ENCODE measurements around the gene CCDC70.

The CCDC70 gene

DNA sequence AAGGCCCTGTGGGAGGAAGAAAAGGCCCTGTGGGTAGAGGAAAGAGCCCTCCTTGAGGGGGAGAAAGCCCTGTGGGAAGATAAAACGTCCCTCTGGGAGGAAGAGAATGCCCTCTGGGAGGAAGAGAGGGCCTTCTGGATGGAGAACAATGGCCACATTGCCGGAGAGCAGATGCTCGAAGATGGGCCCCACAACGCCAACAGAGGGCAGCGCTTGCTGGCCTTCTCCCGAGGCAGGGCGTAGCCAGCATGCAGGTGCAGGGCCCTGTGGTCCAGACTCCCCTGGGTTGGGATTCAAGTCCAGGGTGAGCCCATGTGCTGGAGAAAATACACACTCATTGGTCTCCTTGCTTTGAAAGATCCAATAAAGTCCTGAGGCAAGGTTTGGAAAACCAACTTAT, 4.1 kb downstream of the CCDC70 start:
- DNase-seq: no peak

DNA sequence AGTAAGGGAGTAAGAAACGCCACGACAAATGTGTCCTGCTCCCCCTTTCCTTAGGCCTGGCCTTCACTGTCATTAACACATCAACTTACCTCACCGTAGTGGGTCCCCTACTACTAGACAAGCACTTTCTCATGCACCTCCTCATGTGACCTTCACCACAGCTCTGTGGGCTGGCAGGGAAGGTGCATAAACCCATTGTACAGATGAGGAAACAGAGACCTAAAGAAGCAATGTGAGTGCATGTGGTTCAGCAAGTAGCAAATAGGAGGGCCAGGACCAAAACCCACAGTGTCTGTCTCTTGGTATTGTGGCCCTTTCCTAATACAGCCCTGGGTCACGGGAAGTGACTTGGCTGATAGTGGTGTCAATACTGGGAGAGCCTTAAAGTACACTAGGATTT, 5.3 kb downstream of the CCDC70 start:
- DNase-seq: no peak

DNA sequence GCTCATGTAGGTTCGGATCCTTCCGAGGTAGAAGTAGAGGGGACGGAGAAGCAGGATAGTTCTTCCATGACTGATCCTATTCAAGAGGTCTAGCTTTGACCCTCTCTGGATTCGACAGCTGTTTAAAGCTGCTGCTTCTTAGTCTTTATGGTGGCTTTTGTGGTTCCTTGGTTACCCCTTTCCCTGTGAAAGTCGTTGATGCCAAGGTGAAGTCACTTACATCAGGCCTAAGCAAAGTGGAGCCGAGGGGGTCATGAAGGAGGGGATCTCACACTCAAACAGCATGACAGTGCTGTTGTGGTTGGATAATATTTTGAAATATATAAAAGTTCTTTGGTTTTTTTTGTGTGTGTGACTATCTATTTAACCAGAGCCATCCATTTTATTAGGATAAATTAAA, 8.1 kb downstream of the CCDC70 start:
- DNase-seq: no peak

DNA sequence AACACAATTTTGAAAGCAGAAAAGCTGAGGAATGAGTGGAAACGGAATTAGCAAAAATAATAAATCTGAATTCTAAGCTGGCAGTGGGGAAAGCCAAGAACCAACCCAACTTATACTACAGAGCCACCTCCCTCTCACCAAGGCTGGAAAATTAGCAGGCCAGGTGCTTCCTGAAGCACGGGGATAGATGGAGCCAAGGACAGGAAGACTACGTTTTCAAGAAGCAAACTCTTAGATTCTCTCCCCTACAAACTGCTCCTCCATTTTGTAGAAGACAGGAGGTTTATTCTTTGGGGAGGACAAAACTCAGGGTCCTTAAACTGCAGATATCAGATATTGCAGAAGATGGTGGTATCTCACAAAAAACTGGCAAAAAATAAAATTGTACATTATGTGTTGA, 8.8 kb downstream of the CCDC70 start:
- DNase-seq: no peak

DNA sequence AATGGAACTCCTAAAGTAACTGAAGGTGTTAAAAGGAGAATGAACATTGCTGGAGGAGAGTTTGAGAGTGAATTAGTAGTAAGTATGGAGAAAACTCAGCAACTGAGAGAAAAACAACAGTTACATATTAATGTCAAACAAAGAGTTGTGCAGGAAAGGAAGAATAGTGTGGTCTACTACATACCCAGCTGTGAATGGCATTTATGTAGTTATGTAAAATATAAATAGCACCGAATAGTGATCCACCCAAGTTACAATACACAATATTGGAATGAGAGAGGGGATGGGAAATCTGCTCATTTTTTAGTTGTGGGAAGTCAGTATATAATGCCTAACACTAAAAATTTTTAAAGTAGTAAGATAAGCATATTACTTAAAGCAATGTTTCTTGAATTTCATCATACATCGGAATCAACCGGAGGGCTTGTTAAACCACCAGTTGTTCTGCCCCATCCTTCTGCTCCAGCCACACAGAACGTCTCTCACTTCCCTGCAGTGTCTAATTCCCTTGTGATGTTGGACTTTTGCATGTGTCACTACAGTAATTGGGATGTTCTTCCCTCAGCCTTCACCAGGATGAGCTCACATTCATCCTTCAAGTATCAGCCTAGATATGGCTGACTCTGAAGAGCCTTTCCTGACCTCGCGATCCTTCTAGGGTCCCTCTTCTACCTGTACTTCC, 11.5 kb downstream of the CCDC70 start:
- no peak for DNase-seq

DNA sequence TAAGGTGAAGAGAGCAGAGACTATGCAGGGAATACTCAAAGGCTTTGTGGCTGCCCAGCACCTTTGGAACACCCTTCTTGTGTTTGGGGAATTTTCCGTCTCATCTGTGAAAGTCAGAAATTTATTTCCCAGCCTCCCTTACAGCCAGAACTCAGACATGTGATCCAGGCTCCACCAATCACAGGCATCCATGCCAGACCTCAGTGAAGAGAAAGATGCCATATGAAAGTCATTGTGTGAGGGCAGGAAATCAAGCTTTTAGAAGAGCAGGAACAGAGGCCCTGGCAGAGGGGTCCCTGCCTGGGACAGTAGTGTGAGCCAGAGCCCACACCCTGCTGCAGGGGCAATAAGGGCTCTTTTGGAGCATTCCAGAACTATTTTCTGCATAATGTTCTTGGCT, 12.1 kb downstream of the CCDC70 start:
- no peak for DNase-seq

DNA sequence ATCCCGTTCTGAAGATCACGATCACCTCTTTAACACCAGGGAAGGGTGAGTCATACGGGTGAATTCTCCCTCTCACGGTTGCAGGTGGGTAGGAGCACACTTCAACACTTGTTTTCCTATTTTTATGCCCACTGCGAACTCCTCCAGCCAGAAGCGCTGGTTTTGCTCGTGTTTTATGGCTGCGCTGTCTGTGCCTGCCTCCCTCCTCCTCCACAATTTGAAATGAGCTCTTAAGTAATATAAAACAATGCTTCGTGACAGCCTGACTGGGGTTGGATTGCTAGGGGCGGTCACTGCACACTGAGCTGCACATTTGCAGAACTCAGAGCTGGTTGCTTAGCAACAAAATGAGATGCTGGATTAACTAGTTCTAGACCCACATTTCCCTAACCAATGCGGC, 12.9 kb downstream of the CCDC70 start:
- DNase-seq: no peak

DNA sequence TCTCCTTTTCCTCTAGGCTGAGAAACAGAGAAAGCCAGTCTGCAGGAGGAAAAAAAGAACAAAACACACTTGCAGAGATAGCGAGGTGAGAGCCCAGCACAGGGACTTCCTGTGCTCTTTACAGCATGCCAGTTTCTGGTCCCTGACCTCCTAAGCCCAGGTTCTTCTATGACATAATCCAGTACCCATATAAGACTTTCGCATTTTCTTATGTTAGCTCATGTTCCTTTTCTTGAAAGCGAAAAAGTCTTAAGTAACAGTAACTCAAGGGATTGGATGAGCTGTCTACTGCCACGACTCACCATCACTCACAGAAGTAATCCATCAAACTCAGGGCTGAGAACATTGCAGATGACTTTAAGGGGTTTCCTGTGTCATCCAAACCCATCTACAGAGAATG, 17.4 kb downstream of the CCDC70 start:
- no peak for DNase-seq

DNA sequence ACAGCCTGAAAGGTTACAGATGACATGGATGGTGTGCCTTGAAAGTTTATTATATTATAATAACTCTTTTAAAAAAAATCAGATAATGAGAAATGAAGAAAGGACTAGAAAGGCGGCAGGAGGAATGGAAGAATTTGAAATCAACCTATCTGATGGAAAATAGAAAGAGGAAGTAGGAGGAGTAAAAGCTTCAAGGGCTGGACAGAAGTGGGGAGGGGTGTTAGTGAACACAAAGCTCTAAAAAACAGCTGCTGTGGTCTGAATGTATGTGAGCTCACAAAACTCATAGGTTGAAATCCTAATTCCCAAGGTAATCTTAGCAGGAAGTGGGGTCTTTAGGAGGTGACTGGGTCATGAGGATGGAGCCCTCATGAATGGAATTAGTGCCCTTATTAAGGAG, 19.5 kb downstream of the CCDC70 start:
- no peak for DNase-seq

DNA sequence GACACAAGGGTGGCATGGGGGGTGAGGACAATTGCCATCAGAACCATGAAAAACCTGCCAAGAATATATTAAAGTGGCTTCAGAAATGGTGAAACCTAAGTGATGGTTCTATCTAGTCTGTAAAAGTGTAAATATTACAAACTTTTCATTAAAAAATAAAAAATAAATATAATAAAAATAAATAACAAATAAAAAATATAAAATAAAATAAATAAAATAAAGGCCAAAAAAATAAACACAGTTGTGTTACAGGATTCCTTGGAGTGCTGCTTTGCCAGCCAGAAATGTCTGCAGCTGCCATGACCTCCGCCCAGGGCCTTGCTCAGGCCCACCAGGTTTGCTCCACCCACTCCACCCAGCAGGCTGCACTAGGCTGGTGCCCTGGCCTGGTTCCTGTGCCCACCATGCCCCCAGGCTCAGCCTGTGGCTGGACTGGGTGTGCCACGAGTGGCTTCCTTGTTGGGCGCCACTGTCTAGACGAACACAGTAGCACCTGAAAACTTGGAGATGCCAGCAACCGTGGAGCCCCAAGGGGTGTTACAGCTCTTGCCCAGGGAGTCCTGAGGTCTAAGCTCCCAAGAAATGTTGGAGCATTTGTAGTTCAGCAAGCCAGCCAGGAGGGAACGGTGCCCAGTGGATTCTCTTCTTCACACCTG, 20.9 kb downstream of the CCDC70 start:
- DNase-seq: no peak

DNA sequence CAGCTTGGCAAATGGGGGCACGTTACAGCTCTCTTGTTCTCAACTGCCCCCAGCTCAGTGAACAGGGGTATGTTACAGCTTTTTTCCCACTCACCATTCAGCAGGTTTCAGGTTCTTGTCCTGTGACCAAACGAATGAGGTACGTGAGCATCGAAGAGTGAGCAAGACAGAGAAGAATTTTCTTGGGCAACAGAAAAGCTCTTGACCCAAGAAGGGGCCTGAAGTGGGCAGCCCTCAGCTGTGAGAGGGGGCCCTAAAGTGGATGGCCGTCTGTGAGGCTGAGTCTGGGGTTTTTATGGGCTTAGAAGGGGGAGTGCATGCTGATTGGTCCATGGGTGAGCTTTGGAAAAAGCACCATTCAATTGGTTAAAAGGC, 21.4 kb downstream of the CCDC70 start:
- no peak for DNase-seq

DNA sequence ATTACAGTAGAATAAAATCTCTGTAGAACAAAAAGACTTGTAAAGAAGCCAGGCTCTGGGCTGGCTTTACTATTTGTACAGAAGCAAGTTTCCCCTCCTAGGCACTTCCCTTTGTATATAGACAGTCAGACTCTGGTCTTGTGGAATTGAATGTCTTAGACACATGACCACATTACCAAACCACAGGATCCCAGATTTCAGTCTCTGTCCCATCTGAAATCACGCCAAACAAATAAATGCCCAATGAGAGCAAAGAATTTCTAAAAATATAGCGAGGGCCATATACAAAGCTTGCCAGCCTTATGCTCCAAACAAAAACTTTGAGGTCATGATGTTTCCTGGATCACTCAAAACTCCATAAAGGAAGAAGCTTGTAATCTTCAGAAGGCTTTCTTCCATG, 23.9 kb downstream of the CCDC70 start:
- no peak for DNase-seq

DNA sequence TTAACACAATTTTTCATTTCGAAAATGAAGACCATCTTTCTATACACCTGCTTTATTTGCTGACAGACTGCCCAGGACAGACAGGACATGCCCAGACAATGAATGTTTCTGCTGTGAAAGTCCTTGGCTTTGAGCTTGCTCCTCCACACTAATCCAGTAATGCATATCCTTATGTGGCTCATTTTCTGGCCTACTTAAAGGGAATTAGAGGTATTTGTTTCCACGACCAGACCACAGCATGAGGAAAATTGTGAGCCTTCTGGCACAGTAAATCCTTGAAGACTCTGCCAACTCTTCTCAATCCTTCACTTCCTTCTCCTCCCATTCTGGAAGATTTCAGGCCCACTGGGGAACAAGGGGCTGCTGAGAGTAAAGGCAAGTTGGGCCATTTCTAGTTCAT, 25.7 kb downstream of the CCDC70 start:
- no peak for DNase-seq

DNA sequence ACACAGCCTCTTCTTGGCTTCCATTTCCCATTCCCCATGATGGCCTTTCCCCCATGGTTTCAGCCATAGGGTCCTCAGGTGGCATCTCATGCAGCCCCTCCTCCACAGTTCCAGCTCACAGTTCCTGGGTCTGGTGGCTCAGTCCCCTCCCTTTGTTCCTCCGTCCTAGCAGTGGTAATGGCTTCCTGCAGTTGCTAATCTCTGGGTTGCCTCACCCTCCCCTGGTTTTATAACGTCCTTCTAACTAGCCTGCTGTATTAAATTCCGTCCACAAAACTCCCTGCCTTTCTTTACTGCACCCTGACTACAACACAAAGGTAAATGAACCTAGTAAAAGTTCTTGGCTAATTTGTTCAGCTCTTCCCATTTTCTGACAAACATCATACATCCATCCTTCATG, 30.9 kb downstream of the CCDC70 start:
- DNase-seq: no peak

DNA sequence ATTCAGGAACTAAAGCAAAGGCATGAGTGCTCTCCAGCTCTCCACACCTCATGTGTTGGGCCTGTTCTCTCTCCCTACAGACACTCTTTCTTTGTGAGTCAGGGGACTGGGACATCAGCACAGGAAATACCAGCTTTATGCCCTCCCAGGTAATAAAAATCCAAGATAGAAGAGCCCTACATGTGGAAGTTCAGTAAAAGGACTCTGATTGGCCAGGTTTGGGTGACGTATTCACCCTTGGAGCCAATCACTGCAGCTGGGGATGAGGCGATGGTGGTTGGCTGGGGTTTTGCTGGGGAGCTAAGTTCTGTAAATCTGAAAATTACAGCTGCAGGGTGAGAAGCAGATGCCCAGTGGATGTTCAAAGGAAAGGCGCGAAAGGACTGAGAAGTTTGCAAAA, 32.5 kb downstream of the CCDC70 start:
- no peak for DNase-seq

DNA sequence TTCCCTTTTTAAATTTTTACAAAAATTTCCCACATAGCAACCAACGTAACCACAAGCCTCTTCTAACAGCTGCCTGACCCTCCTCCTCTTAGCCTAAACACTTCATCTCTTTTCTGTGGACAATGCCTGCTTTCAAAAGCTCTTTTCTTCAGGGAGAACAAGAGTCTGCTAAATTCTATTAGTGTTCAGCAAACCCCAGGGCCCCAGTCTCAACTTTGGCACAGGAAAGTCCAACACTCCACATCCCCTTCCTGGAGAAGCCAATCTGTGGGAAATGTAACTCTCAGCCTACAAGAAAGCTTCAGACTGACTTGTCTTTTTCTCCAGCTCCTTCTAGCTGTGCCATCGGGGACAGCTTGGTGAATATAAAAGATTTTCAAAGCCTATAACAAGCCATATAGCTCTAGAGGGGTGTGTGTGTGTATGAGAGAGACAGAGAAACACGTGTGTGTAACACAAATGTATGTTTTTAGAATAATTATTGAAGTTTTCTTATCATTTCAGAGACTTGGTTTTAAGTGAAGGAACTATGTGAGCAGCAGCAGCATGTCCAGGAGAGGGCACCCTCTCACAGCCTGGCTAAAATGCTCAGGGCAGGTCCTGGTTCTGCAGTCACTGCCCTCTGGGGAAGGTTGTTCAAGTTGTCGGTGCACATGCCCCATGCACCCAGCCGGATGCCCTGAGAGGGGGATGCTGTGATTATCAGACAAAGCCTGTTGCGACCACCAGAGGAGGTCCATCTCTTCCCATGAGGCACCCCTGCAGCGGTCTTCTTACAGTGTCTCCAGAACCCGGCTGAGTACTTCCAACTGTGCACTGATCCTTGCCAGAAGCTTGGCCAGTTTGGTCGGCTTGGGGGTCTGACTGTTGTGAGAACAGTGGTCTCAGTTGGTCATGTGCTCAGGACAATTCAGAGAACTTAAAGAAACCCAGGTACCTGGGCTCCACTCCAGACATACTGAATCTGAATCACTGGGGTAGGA, 34.4 kb downstream of the CCDC70 start:
- DNase-seq: peak; percentile 75

DNA sequence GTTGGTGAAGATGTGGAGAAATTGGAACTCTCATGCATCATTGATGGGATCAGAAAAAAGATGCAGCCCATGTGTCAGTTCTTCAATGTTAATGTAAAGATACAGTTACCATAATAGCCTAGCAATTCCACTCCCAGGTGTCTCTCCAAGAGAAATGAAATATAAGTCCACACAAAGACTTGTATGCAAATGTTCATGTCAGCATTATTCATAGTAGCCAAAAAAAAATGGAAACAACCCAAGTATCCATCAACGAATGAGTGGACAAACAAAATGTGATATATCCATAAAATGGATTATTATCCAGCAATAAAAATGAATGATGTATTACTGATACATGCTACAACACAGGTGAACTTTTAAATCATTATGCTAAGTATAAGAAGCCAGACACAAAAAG, 38.7 kb downstream of the CCDC70 start:
- no peak for DNase-seq

DNA sequence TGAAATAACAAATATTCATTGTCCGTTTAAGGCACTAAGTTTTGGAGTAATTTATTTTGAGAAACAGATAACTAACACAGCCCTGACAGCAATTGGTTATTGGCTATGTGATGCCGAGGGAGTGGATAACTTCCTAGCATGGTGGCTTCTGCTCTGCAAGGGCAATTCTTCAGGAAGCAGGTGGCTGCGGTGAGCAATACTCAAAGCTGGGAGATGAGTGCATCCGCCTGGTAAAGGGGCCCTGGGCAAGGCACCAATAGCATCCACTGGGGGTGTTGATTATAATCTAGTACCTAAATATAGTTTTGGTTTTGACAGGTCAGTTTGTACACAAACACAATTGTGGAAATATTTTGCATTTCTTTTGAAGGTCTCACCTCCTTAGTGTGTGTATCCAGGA, 41.0 kb downstream of the CCDC70 start:
- DNase-seq: peak; percentile 47

DNA sequence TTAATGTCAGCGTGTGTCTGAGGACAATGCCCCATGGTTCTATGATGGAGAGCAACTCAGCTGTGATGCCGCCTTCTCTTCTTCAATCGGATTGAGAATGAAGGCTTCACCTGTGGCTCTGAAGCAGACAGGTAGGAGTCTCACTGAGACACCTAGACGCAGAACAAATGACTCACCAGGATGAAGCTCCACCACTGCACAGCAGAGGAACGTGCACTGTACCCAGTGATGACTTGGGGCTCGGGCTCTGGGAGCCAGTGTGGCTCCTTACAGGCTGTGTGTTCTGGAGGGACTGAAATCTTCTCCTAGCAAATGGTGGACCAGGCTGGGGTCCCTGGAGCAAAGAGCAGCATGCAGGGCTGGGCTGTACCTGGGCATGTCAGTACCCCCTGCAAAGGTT, 44.0 kb downstream of the CCDC70 start:
- no peak for DNase-seq

DNA sequence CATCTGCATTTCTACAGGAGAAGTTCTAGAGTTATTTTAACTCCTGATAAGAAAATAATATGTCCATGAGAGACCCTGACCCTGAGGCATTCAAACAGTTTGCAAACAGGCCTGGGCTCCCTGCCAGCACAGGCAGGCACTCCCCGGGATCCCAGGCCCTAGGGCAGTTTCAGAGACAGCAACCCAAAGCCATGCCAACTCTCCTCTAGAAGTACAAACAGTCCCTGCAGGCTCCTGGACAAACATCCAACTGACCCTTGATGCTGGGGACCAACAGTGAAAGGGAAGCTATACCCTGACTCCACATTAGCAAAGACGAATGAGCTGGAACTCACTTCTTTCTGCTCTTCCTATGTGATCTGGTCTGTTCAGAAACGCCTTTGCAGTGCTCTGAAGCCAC, 44.8 kb downstream of the CCDC70 start:
- DNase-seq: no peak

DNA sequence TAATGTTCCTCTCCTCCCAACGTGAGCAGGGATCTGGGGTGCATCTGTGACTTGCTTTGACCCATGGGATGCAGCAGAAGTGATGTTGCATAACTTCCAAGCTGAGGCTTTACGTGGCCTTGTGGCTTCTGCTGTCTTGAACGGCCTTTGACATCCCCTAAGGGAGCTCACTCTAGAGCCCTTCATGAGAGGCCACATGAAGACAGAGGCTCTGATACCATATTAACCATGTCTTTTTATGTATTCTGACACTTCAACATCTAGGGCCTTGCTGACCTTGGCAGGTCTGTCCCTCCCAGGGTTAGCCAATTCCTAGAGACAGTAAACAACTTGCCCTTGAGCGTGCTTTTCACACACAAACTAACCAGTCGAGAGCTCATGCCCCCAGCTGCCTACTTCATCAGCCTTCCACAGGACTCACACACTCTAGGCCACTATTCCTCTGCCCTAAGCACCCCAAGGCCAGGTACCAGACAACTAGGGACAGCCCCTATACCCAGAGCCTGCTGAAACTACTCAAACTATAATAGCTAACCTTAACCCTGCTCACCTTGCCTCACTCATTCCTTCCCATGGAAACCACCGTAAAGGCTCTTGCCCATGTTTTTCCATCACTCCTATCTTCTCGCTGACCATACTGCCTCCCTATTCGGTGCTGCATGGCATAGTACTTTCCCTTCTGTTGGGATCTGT, 45.4 kb downstream of the CCDC70 start:
- peak; percentile 32 for DNase-seq

DNA sequence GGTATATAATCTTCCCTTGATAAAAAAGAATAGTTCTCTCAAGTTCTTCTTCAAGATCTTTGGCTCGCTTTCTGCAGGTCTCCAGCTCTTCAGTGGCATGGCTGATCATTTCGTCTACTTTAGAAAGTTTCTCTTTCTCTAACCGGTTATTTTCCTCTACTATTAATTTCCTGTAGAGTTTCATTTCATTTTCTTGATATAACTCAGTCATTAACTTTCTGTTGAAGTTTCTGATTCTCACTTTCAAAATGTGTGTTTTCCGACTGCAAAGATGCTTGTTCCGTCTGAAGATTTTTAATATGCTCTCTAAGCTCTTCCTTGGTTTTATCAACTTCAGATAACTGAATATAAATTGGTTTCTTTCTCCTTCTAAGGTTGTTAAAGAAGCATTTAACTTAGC, 47.5 kb downstream of the CCDC70 start:
- DNase-seq: peak; percentile 60

DNA sequence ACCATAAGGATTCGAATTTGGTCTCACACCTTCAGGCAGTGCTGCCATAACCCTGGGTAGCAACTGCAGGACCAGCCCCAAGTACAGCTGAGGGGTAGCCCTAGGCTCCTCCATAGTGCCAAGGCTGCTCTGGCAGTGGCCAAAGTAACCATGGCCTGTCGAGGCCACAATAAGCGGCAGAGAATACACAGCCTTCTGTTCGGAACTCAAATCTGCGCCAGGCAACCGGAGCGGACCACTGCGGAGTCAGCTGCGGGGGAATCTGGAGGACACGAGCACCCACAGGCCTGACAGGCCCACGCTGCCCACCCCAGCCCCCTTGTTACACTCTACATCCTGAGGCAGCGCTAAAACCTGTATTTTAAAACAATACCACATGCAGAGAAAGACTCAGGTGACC, 48.7 kb downstream of the CCDC70 start:
- no peak for DNase-seq
